HG03457 (cell line): ENCODE data around the gene OGFOD3.
"Not testable (repeated sequence)": the region's sequence is repeated elsewhere in the genome, so short reads cannot be mapped to it uniquely, and the experiment has no call there.

Experiments used
- ATAC-seq: cut with Tn5 transposase; IDR thresholded peaks from one replicate; pipeline ENCODE4 v1.9.1; 2021; ENCODE audit warnings: moderate number of reproducible peaks; ENCODE audit not compliant: unreplicated experiment

The OGFOD3 gene

GRCh38 chr17:82359451-82360074 is 58.8 kb downstream of the OGFOD3 start:
- ATAC-seq: not testable (repeated sequence)

DNA sequence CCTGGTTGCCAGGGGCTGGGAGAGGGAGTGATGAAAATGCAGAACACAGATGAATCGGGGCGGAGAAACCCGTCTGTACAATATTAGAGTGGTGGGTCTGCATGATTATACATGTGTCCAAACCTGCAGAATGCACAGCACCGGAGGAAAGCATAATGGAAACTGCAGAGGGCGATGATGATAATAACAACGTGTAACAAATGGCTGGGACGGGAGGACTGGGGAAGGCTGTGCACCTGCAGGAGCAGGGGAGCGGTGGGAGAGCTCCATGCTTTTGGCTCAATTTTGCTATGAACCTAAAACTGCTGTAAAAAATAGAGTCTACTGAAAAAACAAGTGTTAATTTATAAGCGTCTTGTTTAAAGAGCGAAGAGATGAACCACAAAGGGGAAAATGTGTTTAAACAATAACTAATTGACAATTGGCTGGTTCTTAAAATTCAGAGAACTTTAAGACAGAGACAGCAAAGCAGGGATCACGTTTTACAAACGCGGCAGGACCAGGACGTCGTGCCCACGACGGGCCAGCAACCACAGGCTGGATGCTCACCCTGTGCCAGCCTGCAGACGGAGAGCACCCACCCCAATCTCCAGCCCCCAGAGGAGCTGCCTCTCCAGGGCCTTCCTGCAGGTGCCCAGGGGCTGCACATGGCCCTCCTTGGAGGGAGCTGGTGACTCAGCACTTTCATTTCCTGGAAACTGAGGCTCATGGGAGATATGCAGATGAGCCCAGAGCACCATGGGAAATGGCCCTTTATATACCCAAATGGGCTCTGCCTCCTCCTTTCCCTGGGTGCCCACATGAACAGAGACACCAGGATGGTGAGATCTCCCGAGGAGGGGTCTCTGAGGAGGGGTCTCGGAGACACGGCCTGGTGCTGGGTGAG is 59.7 kb downstream of the OGFOD3 start, which contains the start of gene TEX19:
Gene TEX19, plus strand, starts transcription at position 783 of the 886 bp plus-strand sequence. CDS start 2,904 bp downstream, outside the sequence.
- ATAC-seq: no peak

GRCh38 chr17:82357394-82357793 is 61.0 kb downstream of the OGFOD3 start:
- ATAC-seq: no peak

DNA sequence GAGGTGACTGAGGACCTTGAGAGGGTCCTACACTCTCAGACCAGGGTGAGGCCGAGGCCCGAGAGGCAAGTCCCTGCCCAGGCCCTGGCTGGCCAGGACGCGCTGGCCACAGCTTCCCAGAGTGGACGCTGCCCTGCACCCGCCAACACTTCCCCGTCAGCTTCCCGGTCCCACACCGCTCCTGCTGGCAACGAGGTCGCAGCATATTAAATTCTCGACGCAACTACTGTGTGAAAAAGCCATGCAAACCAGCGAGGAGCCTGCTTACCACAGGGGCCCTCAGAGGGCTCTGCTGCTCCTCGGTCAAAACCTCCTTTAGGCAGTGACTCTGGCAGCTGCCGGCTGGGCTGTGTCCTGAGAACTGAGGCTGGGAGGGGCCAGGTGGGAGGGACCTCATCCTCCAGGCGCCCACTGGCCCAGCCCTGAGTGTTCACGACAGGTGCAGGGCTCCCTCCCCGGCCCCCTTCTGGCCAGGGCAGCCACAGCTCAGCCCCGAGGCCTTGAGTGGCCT is 61.5 kb downstream of the OGFOD3 start:
- ATAC-seq: no peak

- ATAC-seq: no peak
Measured at GRCh38 chr17:82355770-82356427, 62.5 kb downstream of the OGFOD3 start.

- no peak for ATAC-seq
Measured at GRCh38 chr17:82354804-82355308, 63.5 kb downstream of the OGFOD3 start.

DNA sequence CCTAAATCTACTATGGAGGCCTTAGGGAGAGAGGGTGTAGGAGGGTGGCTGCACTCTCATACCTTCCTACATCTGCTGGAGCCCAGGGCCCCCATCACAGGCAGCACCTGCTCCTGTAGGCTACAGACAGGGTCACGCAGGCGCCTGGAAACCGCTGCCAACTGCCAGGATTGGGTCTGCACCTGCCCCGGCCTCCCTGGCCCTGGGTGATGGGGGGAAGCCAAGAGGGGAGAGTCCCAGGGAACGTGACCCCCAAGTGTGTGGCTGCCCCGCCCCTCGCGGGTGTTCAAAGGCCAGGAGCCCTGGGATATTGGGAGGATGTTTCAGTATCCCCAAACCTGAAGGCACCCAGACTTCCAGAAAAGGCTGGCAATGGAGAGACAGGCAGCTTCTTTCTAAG is 64.9 kb downstream of the OGFOD3 start:
- no peak for ATAC-seq

- ATAC-seq: no peak
Measured at GRCh38 chr17:82351713-82352488, 66.5 kb downstream of the OGFOD3 start.

DNA sequence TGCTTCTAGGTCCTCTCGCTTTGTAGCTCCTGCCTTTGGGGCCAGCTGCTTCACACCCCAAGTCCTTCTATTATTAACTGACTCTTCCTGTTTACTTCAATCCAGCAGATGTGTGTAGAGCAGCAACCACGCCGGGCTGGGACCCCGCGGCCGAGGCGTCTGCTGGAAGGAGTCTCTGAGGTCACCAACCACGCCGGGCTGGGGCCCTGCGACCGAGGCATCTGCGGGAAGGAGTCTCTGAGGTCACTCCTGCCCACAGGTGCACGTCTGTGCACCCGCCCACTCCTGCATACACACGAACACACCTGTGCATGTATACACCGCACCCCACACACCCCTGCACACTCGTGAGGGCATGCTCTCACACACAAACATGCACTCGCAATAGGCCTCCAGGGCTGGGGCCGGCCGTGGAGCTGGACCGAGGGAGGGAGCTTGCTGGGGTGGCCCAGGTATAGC is 67.1 kb downstream of the OGFOD3 start:
- ATAC-seq: no peak

- ATAC-seq: no peak
Measured at GRCh38 chr17:82350182-82351030, 68.0 kb downstream of the OGFOD3 start.

DNA sequence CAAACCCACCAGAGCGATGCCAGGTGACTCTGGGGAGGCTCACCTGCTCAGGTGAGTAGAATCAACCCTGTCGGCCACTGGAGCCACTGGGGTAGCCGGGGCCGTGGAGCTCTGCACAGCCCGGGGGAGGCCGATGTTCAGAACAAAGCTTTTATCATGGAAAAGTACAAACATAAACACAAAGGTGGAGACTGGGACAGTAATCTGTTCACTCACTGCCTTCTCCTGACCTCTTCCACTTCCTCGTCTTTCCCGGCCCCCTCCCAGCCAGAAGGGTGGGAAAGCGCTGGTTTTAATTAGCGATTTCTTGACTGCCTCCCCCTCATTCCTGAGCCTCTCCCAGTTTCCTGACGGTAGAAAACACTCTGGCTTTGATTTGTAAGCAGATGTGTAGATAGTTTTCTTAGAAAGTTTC is 69.1 kb downstream of the OGFOD3 start:
- no peak for ATAC-seq

GRCh38 chr17:82348866-82349265 is 69.5 kb downstream of the OGFOD3 start:
- no peak for ATAC-seq

- ATAC-seq: no peak
Measured at GRCh38 chr17:82348434-82348833, 70.0 kb downstream of the OGFOD3 start.

DNA sequence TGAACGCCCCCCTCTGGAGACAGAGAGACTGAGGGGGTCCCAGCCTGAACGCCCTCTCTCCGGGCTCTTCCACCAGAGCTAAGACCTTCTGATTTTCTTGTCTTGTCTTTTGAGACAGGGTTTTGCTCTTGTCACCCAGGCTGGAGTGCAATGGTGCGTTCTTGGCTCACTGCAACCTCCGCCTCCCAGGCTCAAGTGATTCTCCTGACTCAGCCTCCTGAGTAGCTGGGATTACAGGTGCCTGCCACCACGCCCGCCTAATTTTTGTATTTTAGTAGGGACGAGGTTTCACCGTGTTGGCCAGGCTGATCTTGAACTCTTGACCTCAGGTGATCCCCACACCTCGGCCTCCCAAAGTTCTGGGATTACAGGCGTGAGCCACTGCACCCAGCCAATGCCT is 70.4 kb downstream of the OGFOD3 start:
- not testable (repeated sequence) for ATAC-seq

DNA sequence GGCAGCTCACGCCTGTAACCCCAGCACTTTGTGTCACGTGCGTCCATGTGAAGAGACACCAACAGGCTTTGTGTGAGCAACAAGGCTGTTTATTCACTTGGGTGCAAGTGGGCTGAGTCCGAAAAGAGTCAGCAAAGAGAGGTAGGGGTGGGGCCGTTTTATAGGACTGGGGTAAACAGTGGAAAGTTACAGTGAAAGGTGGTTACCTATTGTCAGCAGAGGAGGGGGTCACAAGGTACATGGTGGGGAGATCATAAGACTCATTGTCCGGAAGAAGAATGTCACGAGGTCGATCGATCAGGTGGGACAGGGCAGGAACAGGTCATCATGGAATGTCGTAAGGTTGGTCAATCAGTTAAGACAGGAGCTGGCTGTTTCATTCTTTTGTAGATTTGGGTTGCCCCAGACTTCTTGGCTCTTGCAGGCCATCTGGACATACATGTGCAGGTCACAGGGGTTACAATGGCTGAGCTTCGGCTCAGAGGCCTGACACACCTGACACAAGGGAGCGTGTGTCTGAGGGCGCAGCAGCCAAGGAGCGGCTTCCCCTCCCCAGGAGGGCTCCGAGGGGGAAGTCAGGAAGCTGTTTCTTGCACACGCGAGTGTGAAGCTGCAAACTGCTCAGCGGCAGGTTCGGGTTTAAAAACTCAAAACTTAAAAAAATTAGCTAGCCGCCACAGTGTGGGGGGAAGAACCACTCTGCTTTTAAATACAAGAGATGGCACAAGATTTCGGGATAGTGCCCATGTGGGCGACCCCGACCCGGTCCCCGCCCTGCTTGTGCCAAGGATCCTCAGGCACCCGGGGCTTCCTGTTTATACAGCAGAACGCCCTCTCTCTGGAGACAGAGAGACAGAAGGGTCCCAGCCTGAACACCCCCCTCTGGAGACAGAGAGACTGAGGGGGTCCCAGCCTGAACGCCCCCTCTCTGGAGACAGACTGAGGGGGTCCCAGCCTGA is 71.8 kb downstream of the OGFOD3 start:
- ATAC-seq: no peak

- ATAC-seq: no peak
Measured at GRCh38 chr17:82345151-82345976, 73.0 kb downstream of the OGFOD3 start.

GRCh38 chr17:82344175-82344907 is 74.0 kb downstream of the OGFOD3 start:
- ATAC-seq: no peak
